CD4-positive, CD25-positive, alpha-beta regulatory T cell (primary cell): ENCODE data around the gene GPR183. TPM values are rescaled to one million over a fixed set of nuclear protein-coding genes. Genes with fewer than 3 reads are reported as not detected.

ENCODE experiments used
- ATAC-seq, 2 donors: fragments of 150-1000 bp; cut with Tn5 transposase; one replicate each; pipeline ENCODE4 v1.10.0; 2021; ENCODE audit warnings: low read depth in 2 of 2, moderate number of reproducible peaks in 2 of 2, moderate library complexity in 1 of 2
- DNase-seq, 3 donors: peaks; one replicate each; pipeline versions ENCODE4 v3.0.0 to v3.0.0-alpha.2; 2012 to 2022; ENCODE audit warnings: mixed read lengths in 1 of 3
- H3K27ac ChIP-seq: one replicate; pipeline ENCODE4 v1.7.0; 2013; ENCODE audit warnings: mild to moderate bottlenecking, low read length; ENCODE audit not compliant: insufficient read depth, poor library complexity, severe bottlenecking
- H3K27me3 ChIP-seq: one replicate; pipeline ENCODE4 v1.7.0; 2013; ENCODE audit warnings: low read length; ENCODE audit not compliant: control insufficient read depth, insufficient read depth
- H3K36me3 ChIP-seq: one replicate; pipeline ENCODE4 v1.7.0; 2013; ENCODE audit warnings: mild to moderate bottlenecking, low read length, moderate library complexity; ENCODE audit not compliant: control insufficient read depth, insufficient read depth
- H3K4me1 ChIP-seq: 2 replicates; pipeline ENCODE4 v1.7.0; 2013; ENCODE audit warnings: mild to moderate bottlenecking, low read length; ENCODE audit not compliant: insufficient read depth, control insufficient read depth, poor library complexity, severe bottlenecking
- H3K4me3 ChIP-seq: one replicate; pipeline ENCODE4 v1.7.0; 2013; ENCODE audit warnings: low read depth, mild to moderate bottlenecking, low read length, moderate library complexity
- H3K9me3 ChIP-seq, 2 experiments: 1 replicate in 1 of 2; 2 replicates in 1 of 2; pipeline ENCODE4 v1.7.0; 2013; ENCODE audit warnings: low read length in 2 of 2, mild to moderate bottlenecking in 1 of 2, moderate library complexity in 1 of 2; ENCODE audit not compliant: control insufficient read depth in 2 of 2
- H3K27ac Mint-ChIP-seq, 3 donors: one replicate each; pipeline ENCODE4 v1.8.0; 2020 to 2022; ENCODE audit warnings: mild to moderate bottlenecking in 3 of 3, mixed read lengths in 3 of 3, moderate library complexity in 2 of 3
- H3K27me3 Mint-ChIP-seq: one replicate; pipeline ENCODE4 v1.8.0; 2022; ENCODE audit warnings: mild to moderate bottlenecking, mixed read lengths
- H3K36me3 Mint-ChIP-seq: one replicate; pipeline ENCODE4 v1.8.0; 2020; ENCODE audit warnings: mixed read lengths
- H3K4me1 Mint-ChIP-seq, 4 donors: one replicate each; pipeline ENCODE4 v1.8.0; 2020 to 2022; ENCODE audit warnings: mixed read lengths in 4 of 4, mild to moderate bottlenecking in 1 of 4
- H3K4me3 Mint-ChIP-seq, 4 donors: one replicate each; pipeline ENCODE4 v1.8.0; 2020 to 2022; ENCODE audit warnings: mild to moderate bottlenecking in 4 of 4, mixed read lengths in 4 of 4, moderate library complexity in 3 of 4
- H3K9me3 Mint-ChIP-seq, 7 donors: one replicate each; pipeline ENCODE4 v1.8.0; 2020 to 2022; ENCODE audit warnings: mixed read lengths in 7 of 7, mild to moderate bottlenecking in 3 of 7, moderate library complexity in 2 of 7
- polyA plus RNA-seq, 4 donors: library from polyadenylated mRNA; unstranded; fragments of 300-500 nt; fragmentation: Illumina TruSeq; gene quantifications; one replicate each; pipeline ENCODE4 v1.2.3, GENCODE V29; 2021
- total RNA-seq: library from RNA; stranded (reverse); gene quantifications from one replicate; pipeline ENCODE4 v1.2.3, GENCODE V29; 2022

The GPR183 gene
- total and polyA plus RNA-seq, 5 donors from 2014 or later: 206 to 418 (median 306) TPM

DNA sequence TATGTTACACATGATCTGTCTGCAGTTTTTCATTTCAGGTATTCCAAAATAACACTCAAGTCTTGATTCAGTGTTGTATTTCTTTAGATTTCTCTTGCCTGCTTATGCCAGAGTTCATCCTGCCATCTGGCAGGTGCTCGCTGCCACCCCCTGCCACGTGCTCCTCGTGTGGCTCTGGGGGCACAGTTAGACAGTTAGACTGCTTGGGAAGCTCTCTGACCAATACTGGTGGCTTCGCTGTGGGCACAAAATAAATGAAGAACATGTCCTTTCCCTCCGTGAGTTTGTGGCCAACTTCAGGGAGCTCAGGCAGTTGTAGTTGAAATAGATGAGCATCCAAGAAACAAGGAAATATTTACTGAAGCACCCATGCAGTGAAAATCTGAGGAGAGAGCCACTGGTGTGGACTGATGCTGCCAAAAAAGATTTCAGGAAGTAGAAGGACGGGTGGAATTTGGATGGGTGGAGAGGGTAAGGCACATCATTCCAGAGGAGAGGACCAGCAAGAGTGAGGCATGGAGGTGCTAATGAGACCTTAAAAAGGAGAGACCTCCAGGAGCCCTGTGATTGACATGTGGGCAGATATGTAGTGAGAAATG, 37.5 kb upstream of the GPR183 start:
- Mint-ChIP-seq H3K9me3 (peaks cover 0 to 3% (median 0%) of the 10 kb centered on the region in 7 donors), H3K27ac (peak overlapping the region; percentile 76 to 90 (median 76)), H3K27me3 (no peaks in the 10 kb centered on the region), H3K36me3 (peaks cover 80% of the 10 kb centered on the region), H3K4me1 (peaks cover 31 to 85% (median 51%) of the 10 kb centered on the region in 4 donors), H3K4me3 (no peak overlapping the region)
- no peak overlapping the region for H3K4me3 ChIP-seq
- H3K9me3 ChIP-seq: no peaks in the 10 kb centered on the region
- peaks cover 55% of the 10 kb centered on the region for H3K36me3 ChIP-seq
- no peak overlapping the region for H3K27ac ChIP-seq
- H3K4me1 ChIP-seq: peaks cover 25% of the 10 kb centered on the region
- DNase-seq: no peak
- H3K27me3 ChIP-seq: no peaks in the 10 kb centered on the region
- ATAC-seq: no peak

DNA sequence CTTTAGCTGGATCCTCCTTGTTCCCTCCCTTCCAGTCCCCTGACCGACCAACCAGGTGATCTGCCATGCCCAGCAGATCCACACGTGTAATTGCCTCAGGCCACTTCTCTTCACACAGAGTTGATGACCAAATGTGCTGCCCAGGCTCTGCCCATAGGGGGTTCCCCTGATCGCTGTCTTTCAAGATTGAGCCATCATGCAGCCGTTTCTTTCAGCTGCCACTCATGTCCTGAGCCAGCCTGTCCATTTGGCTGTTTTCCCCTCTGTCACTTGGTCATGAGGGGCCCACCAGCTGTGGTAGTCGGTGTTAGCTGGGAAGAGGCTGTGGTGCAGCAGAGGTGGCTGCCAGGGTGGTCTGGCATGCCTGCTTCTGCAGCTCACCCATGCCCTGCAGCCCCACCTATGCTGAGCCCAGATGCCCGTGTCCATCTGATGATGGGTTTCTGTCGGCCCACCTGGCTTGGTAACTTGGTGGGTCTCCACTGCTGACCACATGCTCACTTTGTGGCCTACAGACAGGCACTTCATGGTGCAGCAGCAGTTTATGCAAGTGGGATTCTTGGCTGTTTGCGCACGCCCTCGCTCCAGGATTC, 35.6 kb upstream of the GPR183 start:
- H3K4me1 ChIP-seq: peaks cover 31% of the 10 kb centered on the region
- Mint-ChIP-seq H3K9me3 (peaks cover 0 to 3% (median 0%) of the 10 kb centered on the region in 7 donors), H3K27me3 (no peaks in the 10 kb centered on the region), H3K4me1 (peaks cover 45 to 85% (median 51%) of the 10 kb centered on the region in 4 donors), H3K36me3 (peaks cover 71% of the 10 kb centered on the region), H3K4me3 (no peak overlapping the region), H3K27ac (peak overlapping the region in 1 of 3 donors; percentile 37)
- ATAC-seq: no peak
- H3K9me3 ChIP-seq: no peaks in the 10 kb centered on the region
- H3K4me3 ChIP-seq: no peak overlapping the region
- H3K27ac ChIP-seq: no peak overlapping the region
- H3K27me3 ChIP-seq: no peaks in the 10 kb centered on the region
- no peak for DNase-seq
- H3K36me3 ChIP-seq: peaks cover 41% of the 10 kb centered on the region

DNA sequence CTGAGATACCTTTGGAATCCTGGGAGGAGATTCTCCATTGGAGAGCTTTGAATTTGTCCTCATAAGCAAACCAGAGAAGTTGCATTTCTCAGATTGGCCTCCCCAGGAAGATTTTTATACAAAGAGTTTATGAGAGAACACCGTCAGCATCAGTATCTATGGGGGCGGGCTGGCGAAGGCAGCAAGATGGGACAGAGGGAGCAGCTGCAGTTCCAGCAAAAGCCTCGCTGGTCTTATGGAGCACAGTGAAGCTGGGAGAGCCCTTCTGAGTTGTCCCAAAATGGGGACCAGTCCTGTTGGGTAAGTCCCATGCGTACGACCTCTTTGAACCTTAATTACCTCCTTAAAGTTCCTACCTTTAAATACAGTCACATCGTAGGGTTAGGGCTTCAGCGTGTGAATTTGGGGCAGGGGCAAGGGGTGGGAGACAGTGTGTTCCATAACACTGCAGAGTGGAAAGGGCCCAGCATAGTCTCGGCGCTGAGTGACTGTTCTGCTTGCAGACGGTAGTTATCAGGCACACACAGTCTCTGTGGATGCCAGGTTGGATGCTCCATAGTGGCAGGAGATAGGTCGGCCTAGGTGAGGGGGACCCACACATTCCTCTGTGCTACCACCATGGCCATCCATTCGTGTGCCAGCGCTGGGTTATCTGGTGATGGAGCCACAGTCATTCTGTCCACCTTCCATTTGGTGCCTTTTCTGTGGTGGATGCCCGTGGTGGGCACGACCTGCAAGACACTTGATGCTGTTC, 34.9 kb upstream of the GPR183 start:
- ATAC-seq (no peak), DNase-seq (no peak)
- H3K27ac Mint-ChIP-seq: peak overlapping the region in 2 of 3 donors; percentile 37 to 78
- H3K4me3 Mint-ChIP-seq: no peak overlapping the region
- Histone ChIP-seq H3K27me3 (no peaks in the 10 kb centered on the region), H3K36me3 (peaks cover 34% of the 10 kb centered on the region), H3K4me3 (peak overlapping the region; percentile 64), H3K27ac (no peak overlapping the region), H3K4me1 (peaks cover 26% of the 10 kb centered on the region), H3K9me3 (no peaks in the 10 kb centered on the region)
- peaks cover 45 to 84% (median 51%) of the 10 kb centered on the region in 4 donors for H3K4me1 Mint-ChIP-seq
- H3K36me3 Mint-ChIP-seq: peaks cover 69% of the 10 kb centered on the region
- H3K27me3 Mint-ChIP-seq: no peaks in the 10 kb centered on the region
- peaks cover 0 to 3% (median 0%) of the 10 kb centered on the region in 7 donors for H3K9me3 Mint-ChIP-seq

DNA sequence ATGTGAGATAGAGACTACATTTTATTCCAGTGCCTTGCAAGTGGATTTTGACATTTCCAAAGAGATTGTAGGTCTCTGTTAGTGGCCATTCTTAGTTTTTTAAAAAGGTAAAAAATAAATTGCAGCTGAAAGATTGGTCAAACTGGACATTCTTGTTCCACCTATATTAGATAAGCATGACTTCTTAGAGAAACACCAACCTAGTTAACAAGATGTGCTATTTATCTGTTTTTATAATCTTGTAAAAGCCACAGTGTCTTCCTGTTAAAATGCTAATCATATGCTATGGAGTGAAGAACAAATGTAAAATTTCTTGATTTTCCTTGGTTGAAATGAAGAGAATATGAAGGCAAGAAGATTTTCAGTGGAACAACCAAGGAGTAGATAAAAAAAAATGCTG, 33.4 kb upstream of the GPR183 start:
- H3K4me3 Mint-ChIP-seq: peak overlapping the region; percentile 66 to 89 (median 74)
- H3K27ac Mint-ChIP-seq: peak overlapping the region; percentile 74 to 96 (median 84)
- peak overlapping the region; percentile 56 for H3K27ac ChIP-seq

DNA sequence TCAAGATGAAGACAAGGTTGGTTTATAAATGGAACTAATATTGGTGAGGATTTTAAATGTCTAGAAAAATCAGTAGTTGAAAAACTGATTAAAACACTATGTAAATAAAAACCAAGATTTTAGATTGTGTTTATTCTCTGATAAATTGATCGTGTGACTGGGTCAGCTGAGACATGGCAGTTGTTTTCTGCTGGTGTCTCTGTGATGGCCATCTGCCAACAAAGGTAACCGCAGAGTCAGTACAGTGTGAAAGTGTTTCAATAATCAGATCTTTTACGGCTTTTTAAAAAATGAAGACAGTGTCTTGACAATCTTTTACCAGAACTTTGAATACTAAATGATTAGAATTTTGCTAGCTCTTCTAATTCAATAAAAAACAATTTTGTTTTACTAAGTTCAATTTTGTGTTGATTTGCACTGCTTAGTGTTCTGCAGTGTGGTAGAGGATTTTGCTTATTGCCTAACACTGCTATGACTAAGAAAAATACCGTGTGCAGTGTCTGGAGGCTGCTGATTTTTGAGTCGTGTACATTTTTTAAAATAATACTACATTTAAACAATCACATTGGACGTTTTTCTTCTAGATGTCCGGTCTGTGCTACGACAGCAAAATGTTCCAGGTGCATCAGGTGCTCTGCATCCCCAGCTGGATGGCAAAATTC, 32.7 kb upstream of the GPR183 start:
- Mint-ChIP-seq H3K27me3 (no peaks in the 10 kb centered on the region), H3K4me1 (peaks cover 45 to 84% (median 54%) of the 10 kb centered on the region in 4 donors), H3K27ac (peak overlapping the region; percentile 74 to 96 (median 84)), H3K9me3 (peaks cover 0 to 1% (median 0%) of the 10 kb centered on the region in 7 donors), H3K36me3 (peaks cover 69% of the 10 kb centered on the region), H3K4me3 (peak overlapping the region; percentile 66 to 89 (median 74))
- Histone ChIP-seq H3K27ac (peak overlapping the region; percentile 56), H3K4me1 (peaks cover 26% of the 10 kb centered on the region), H3K9me3 (no peaks in the 10 kb centered on the region), H3K4me3 (peak overlapping the region; percentile 64), H3K27me3 (no peaks in the 10 kb centered on the region), H3K36me3 (peaks cover 31% of the 10 kb centered on the region)
- peak; percentile 69 to 73 for ATAC-seq
- peak; percentile 39 to 64 (median 44) for DNase-seq

More for the DNA sequence above, 33.4 kb upstream of the GPR183 start:
- peak overlapping the region; percentile 64 for H3K4me3 ChIP-seq
- peaks cover 26% of the 10 kb centered on the region for H3K4me1 ChIP-seq
- ATAC-seq (no peak), DNase-seq (no peak)
- no peaks in the 10 kb centered on the region for H3K9me3 ChIP-seq
- peaks cover 33% of the 10 kb centered on the region for H3K36me3 ChIP-seq
- Mint-ChIP-seq H3K4me1 (peaks cover 45 to 85% (median 50%) of the 10 kb centered on the region in 4 donors), H3K9me3 (peaks cover 0 to 3% (median 0%) of the 10 kb centered on the region in 7 donors), H3K27me3 (no peaks in the 10 kb centered on the region), H3K36me3 (peaks cover 70% of the 10 kb centered on the region)
- no peaks in the 10 kb centered on the region for H3K27me3 ChIP-seq

DNA sequence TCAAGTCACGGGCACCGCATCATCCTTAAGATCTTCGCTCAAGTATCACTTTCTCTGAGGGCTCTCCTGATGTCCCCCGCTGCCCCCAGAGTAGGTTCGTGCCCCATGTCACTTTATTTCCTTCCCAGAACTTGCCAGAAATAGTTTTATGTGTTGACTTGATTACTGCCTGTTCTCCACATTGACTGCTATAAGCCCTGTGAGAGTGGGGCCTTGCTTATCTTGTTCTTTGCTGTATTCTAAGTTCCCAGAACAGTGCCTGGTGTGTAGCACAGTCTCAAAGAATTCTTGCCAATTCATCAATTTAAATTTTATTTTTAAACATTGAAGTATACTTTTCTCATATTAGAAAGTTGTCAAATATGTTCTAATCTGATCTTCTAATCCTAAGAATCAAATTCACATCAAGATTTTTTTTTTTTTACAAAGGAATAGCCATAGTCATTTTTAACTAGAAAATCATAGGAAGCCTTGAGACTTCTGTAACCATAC, 32.1 kb upstream of the GPR183 start:
- Mint-ChIP-seq H3K4me1 (peaks cover 45 to 80% (median 57%) of the 10 kb centered on the region in 4 donors), H3K9me3 (peaks cover 0 to 1% (median 0%) of the 10 kb centered on the region in 7 donors), H3K27me3 (no peaks in the 10 kb centered on the region), H3K27ac (peak overlapping the region; percentile 74 to 96 (median 89)), H3K36me3 (peaks cover 64% of the 10 kb centered on the region), H3K4me3 (peak overlapping the region; percentile 58 to 89 (median 74))
- DNase-seq (no peak), ATAC-seq (no peak)
- Histone ChIP-seq H3K4me1 (peaks cover 26% of the 10 kb centered on the region), H3K9me3 (no peaks in the 10 kb centered on the region), H3K36me3 (peaks cover 27% of the 10 kb centered on the region), H3K4me3 (peak overlapping the region; percentile 64), H3K27me3 (no peaks in the 10 kb centered on the region), H3K27ac (no peak overlapping the region)

DNA sequence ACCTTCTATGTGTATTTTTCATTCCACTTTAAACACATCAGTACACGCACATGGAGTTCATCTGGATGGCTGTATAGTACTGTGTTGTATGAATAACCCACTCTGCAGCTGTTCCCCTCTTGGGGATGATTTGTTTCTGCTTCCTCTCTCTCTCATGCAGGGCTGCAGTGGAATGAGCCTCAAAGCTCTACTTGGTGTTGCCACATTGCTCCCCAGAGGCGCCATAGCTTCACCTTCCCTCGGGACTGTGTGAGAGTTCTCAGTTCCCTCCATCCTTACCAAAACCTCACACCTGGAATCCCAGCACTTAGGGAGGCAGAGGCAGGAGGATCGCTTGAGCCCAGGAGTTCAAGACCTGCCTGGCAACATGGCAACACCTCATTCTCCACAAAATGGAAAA, 28.4 kb upstream of the GPR183 start:
- Mint-ChIP-seq H3K27me3 (no peaks in the 10 kb centered on the region), H3K9me3 (no peaks in the 10 kb centered on the region), H3K4me3 (no peak overlapping the region), H3K27ac (peak overlapping the region in 2 of 3 donors; percentile 69 to 82), H3K4me1 (peaks cover 35 to 61% (median 52%) of the 10 kb centered on the region in 4 donors), H3K36me3 (peaks cover 52% of the 10 kb centered on the region)
- H3K4me3 ChIP-seq: no peak overlapping the region
- peaks cover 15% of the 10 kb centered on the region for H3K4me1 ChIP-seq
- peaks cover 5% of the 10 kb centered on the region for H3K36me3 ChIP-seq
- no peak overlapping the region for H3K27ac ChIP-seq
- H3K9me3 ChIP-seq: no peaks in the 10 kb centered on the region
- H3K27me3 ChIP-seq: no peaks in the 10 kb centered on the region
- no peak for ATAC-seq
- DNase-seq: no peak
